Naive thymus-derived CD8-positive, alpha-beta T cell (primary cell): ENCODE measurements around the gene POLR2M. TPM values are rescaled to one million over a fixed set of nuclear protein-coding genes. Genes with fewer than 3 reads are reported as not detected.

ENCODE experiments used
- ATAC-seq, 2 donors: fragments of 150-1000 bp; cut with Tn5 transposase in 1 of 2; sonication (Bioruptor Pico), chemical (Tn5 transposase) in 1 of 2; 1 replicate in 1 of 2; 2 replicates in 1 of 2; pipeline ENCODE4 v1.10.0; 2021; ENCODE audit warnings: mild to moderate bottlenecking in 2 of 2, moderate library complexity in 2 of 2
- POLR2A ChIA-PET: fragments of 350-600 bp; sonication (Branson Sonifier 250); formaldehyde crosslinking; loops from one replicate; lab custom pipeline; 2021; ENCODE audit warnings: antibody characterized with exemption; lab: Charles Lee
- DNase-seq, 10 donors: peaks; one replicate each; pipeline versions ENCODE4 v3.0.0 to v3.0.0-alpha.2; 2020 to 2022
- H3K27ac Mint-ChIP-seq, 10 donors: one replicate each; pipeline ENCODE4 v1.8.0; 2020 to 2022; ENCODE audit warnings: mild to moderate bottlenecking in 10 of 10, mixed read lengths in 10 of 10, moderate library complexity in 4 of 10, inconsistent platforms in 1 of 10
- H3K27me3 Mint-ChIP-seq, 5 donors: one replicate each; pipeline ENCODE4 v1.8.0; 2021 to 2022; ENCODE audit warnings: mixed read lengths in 5 of 5
- H3K36me3 Mint-ChIP-seq, 3 donors: one replicate each; pipeline ENCODE4 v1.8.0; 2020 to 2022; ENCODE audit warnings: mixed read lengths in 3 of 3, mild to moderate bottlenecking in 2 of 3, inconsistent platforms in 1 of 3
- H3K4me1 Mint-ChIP-seq, 4 donors: one replicate each; pipeline ENCODE4 v1.8.0; 2021 to 2022; ENCODE audit warnings: mixed read lengths in 4 of 4
- H3K4me3 Mint-ChIP-seq, 10 donors: one replicate each; pipeline ENCODE4 v1.8.0; 2020 to 2022; ENCODE audit warnings: mild to moderate bottlenecking in 10 of 10, mixed read lengths in 10 of 10, moderate library complexity in 6 of 10, inconsistent platforms in 1 of 10
- H3K9me3 Mint-ChIP-seq, 9 donors: one replicate each; pipeline ENCODE4 v1.8.0; 2020 to 2022; ENCODE audit warnings: mixed read lengths in 9 of 9, mild to moderate bottlenecking in 3 of 9, inconsistent platforms in 1 of 9, moderate library complexity in 1 of 9
- polyA plus RNA-seq, 3 donors: library from polyadenylated mRNA; unstranded; fragments of 300-500 nt; fragmentation: Illumina TruSeq; gene quantifications; one replicate each; pipeline ENCODE4 v1.2.3, GENCODE V29; 2021
- total RNA-seq, 8 experiments: library from RNA in 2 of 8; stranded (reverse) in 2 of 8; gene quantifications; one replicate each; pipeline ENCODE4 v1.2.3 and lab custom pipeline; 2021 to 2026

The POLR2M gene
- total and polyA plus RNA-seq, 5 experiments from 2014 or later = 46.0 to 114 (median 56.7) TPM

GRCh38 chr15:57752436-57752835 is 45.9 kb downstream of the POLR2M start:
- DNase-seq (no peak), ATAC-seq (no peak)
- H3K4me1 Mint-ChIP-seq = no peaks in the 10 kb centered on the region
- no peaks in the 10 kb centered on the region for H3K27me3 Mint-ChIP-seq
- H3K4me3 Mint-ChIP-seq = no peak overlapping the region
- H3K27ac Mint-ChIP-seq = peak overlapping the region in 1 of 10 donors; percentile 71
- POLR2A ChIA-PET = no interaction called here
- H3K9me3 Mint-ChIP-seq = no peaks in the 10 kb centered on the region
- H3K36me3 Mint-ChIP-seq = no peaks in the 10 kb centered on the region

DNA sequence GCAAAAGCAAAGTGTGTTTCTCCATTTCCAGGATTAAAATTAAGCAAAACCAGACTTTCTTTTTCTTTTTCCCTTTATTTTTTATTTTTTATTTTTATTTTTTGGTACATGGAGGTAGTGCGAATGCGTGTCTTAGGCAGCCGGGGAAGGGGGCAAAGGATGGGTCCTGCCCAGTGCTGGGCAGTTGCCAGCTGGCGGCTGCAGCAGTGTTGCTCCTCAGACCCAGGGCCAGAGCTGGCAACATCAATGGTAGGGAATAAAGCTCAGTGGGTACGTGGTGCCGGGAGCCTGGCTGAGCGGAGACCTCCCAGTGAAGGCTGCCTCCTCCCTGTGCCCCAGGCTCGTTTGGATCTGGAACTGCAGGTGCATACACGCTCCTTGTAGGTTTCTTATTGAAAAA is 46.3 kb downstream of the POLR2M start:
- no peak for ATAC-seq
- H3K36me3 Mint-ChIP-seq = no peaks in the 10 kb centered on the region
- no peak for DNase-seq
- no peak overlapping the region for H3K27ac Mint-ChIP-seq
- H3K4me3 Mint-ChIP-seq = no peak overlapping the region
- no peaks in the 10 kb centered on the region for H3K27me3 Mint-ChIP-seq
- H3K4me1 Mint-ChIP-seq = no peaks in the 10 kb centered on the region
- H3K9me3 Mint-ChIP-seq = no peaks in the 10 kb centered on the region
- POLR2A ChIA-PET = no interaction called here

DNA sequence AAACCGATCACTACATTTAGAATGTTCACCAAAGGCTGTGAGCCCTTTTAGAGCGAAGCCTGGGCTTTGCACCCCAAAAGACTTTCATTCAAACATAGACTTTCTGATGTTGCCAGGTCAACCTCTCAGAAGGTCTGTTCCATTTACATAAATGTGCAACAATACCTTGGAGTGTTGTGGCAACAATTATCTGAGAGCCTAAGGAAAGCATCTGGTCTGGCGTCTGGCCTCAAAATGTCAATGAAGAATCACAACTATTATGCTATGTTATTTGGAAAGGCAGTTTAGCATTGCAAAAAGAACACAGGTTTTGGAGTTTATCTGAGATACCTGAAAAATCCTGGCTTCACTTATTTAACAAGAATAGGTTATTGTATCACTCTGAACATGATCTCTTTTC is 50.0 kb downstream of the POLR2M start:
- ATAC-seq = no peak
- POLR2A ChIA-PET = no interaction called here
- Mint-ChIP-seq H3K27ac (no peak overlapping the region), H3K9me3 (no peaks in the 10 kb centered on the region), H3K36me3 (no peaks in the 10 kb centered on the region), H3K4me1 (no peaks in the 10 kb centered on the region), H3K4me3 (no peak overlapping the region), H3K27me3 (no peaks in the 10 kb centered on the region)
- DNase-seq = no peak

DNA sequence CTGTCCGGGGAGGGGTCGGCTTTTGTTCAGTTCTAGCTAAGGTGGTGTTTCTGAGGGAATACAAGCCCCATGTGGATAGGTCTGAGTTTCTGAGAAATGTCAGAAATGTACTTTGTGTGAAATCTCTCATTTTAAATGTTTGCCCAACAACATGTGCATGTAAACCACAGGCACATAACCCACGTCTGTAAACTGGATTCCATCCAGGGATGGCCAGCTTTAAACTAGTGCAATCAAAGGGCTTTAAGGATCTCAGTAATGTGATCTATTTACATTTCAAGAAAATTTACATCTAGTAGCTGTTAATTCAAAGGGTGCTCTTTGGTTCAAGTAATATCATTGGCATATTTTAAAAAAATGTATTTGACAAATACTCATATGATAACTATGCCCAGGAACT is 52.0 kb downstream of the POLR2M start:
- DNase-seq = no peak
- Mint-ChIP-seq H3K36me3 (no peaks in the 10 kb centered on the region), H3K27me3 (no peaks in the 10 kb centered on the region), H3K4me1 (peaks cover 0 to 1% (median 0%) of the 10 kb centered on the region in 4 donors), H3K4me3 (no peak overlapping the region), H3K27ac (no peak overlapping the region), H3K9me3 (no peaks in the 10 kb centered on the region)
- POLR2A ChIA-PET = no interaction called here
- no peak for ATAC-seq

DNA sequence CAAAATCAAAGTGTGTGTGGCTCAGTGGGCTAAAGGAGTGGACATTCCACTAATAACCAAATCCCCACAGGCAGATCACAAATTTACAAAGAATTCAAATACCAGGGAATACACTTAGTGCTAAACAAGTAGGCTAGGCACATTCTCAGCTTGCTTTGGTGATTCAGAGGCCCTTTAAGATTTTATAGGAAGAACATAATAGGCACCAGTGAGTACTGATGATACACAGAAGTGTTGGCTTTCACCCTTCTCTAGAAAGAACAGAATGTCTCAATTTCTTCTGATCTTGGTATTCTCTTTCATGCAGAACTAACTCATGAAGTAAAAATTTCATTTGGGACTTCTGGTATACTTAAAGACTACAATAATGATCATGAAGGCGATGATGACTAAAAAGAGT is 55.0 kb downstream of the POLR2M start:
- H3K4me1 Mint-ChIP-seq = peaks cover 0 to 1% (median 0%) of the 10 kb centered on the region in 4 donors
- H3K27me3 Mint-ChIP-seq = no peaks in the 10 kb centered on the region
- POLR2A ChIA-PET = no interaction called here
- H3K36me3 Mint-ChIP-seq = peaks cover 0 to 2% (median 0%) of the 10 kb centered on the region in 3 donors
- H3K4me3 Mint-ChIP-seq = no peak overlapping the region
- H3K9me3 Mint-ChIP-seq = no peaks in the 10 kb centered on the region
- DNase-seq = no peak
- H3K27ac Mint-ChIP-seq = no peak overlapping the region
- ATAC-seq = no peak

GRCh38 chr15:57762302-57762701 is 55.8 kb downstream of the POLR2M start:
- no peak for ATAC-seq
- POLR2A ChIA-PET = no interaction called here
- no peak overlapping the region for H3K4me3 Mint-ChIP-seq
- H3K9me3 Mint-ChIP-seq = no peaks in the 10 kb centered on the region
- peaks cover 2 to 4% (median 3%) of the 10 kb centered on the region in 4 donors for H3K4me1 Mint-ChIP-seq
- H3K27ac Mint-ChIP-seq = no peak overlapping the region
- H3K36me3 Mint-ChIP-seq = peaks cover 0 to 2% (median 0%) of the 10 kb centered on the region in 3 donors
- no peaks in the 10 kb centered on the region for H3K27me3 Mint-ChIP-seq
- DNase-seq = no peak

DNA sequence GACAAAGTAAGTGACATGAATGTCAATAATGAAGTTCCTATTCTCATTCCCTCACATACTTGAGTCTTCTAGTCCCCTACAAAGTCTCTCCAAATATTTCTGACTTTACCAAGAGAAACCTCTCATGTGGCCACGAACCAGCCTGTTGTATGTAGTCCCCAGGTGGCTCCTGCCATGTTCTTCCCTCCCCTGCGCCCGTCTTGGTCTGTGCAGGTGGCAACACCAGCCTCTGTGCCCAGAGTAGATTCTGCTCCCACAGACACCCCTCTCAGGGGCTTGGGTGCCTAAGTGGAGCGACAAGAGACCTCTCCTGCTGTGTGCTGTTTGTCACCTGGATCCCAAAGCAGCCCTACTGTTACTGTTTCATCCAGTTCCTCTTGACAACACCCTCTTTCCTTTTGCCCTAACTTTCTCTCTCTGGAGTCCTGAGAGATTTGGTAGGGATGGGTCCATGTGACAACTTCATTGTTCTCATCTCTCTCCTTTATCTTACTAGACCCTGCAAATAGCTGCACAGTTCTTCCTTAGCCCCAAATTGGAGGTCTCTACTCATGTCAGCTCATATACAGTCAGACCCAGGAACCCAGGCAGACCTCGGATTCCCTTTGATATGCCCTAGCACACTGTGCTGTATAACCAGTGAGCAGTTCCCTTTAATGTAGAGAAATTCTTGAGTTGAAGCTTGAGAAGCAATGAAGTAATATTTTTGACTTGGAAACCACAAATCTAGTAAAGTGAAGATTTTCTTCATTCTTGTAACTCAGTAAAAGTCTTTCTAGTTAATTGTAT is 56.9 kb downstream of the POLR2M start:
- DNase-seq (no peak), ATAC-seq (no peak)
- H3K9me3 Mint-ChIP-seq = no peaks in the 10 kb centered on the region
- no peak overlapping the region for H3K4me3 Mint-ChIP-seq
- peaks cover 5 to 12% (median 9%) of the 10 kb centered on the region in 4 donors for H3K4me1 Mint-ChIP-seq
- POLR2A ChIA-PET = no interaction called here
- no peaks in the 10 kb centered on the region for H3K27me3 Mint-ChIP-seq
- peak overlapping the region in 1 of 10 donors; percentile 38 for H3K27ac Mint-ChIP-seq
- H3K36me3 Mint-ChIP-seq = peaks cover 0 to 2% (median 0%) of the 10 kb centered on the region in 3 donors

Other genes with a start within 250 kb of the POLR2M start
- gene MYZAP, start 114.8 kb upstream of the POLR2M start, total RNA-seq = not detected
- under 1 TPM in 2 of 3 donors, not detected in 1; 0.20 to 0.26 TPM for gene MYZAP, start 114.8 kb upstream of the POLR2M start, polyA plus RNA-seq